ENCODE measurements around the gene ETV6.

- no peak for TF ChIP-seq POLR2A (IDR thresholded peaks at IDR 0.05)
- TF ChIP-seq CTCF (IDR thresholded peaks at IDR 0.05) = no peak
Measured at GRCh38 chr12:11901701-11902524, 252.4 kb downstream of the ETV6 start.

Measured in lower leg skin (tissue), 3 donors.